ES-I3 (cell line): ENCODE measurements around the gene GOPC.

Experiments used
- H3K36me3 ChIP-seq: 2 replicates; pipeline ENCODE4 v1.6.1; 2013; ENCODE audit warnings: mild to moderate bottlenecking, low read length, control low read depth, moderate library complexity; ENCODE audit not compliant: insufficient read depth
- H3K4me1 ChIP-seq: 2 replicates; pipeline ENCODE4 v1.6.1; 2013; ENCODE audit warnings: mild to moderate bottlenecking, control low read depth, low read length; ENCODE audit not compliant: insufficient read depth
- H3K9ac ChIP-seq: 2 replicates; pipeline ENCODE4 v1.6.1; 2013; ENCODE audit warnings: low read depth, mild to moderate bottlenecking, low read length, moderate library complexity
- H3K9me3 ChIP-seq: 2 replicates; pipeline ENCODE4 v1.6.1; 2013; ENCODE audit warnings: mild to moderate bottlenecking, low read length, moderate library complexity; ENCODE audit not compliant: control insufficient read depth, insufficient read depth

GOPC gene

GRCh38 chr6:117605169-117605826 lies 3.0 kb upstream of the GOPC start:
- Histone ChIP-seq H3K9ac (no peak overlapping the region), H3K4me1 (no peaks in the 10 kb centered on the region), H3K36me3 (no peaks in the 10 kb centered on the region), H3K9me3 (no peaks in the 10 kb centered on the region)

DNA sequence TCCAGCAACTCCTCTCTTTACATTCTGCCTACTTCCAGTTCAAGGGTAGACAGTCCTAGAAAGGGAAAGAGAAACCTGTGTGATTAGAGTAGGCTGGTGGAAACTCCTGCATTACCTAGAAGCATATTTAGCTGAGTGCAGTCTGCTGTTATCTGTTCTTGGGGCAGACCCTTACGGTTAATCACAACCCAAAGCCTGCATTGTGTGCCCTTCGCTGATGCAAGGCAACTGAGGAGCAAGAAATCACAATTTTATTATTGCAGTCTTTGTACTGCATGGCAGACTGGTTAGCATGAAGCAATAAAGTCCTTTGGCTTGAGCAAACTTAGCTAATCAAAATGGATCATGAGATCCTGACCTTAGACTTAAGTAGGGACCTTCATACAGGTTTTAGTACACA lies 1.5 kb upstream of the GOPC start:
- no peaks in the 10 kb centered on the region for H3K9me3 ChIP-seq
- H3K4me1 ChIP-seq, result no peaks in the 10 kb centered on the region
- H3K36me3 ChIP-seq, result no peaks in the 10 kb centered on the region
- H3K9ac ChIP-seq, result no peak overlapping the region

DNA sequence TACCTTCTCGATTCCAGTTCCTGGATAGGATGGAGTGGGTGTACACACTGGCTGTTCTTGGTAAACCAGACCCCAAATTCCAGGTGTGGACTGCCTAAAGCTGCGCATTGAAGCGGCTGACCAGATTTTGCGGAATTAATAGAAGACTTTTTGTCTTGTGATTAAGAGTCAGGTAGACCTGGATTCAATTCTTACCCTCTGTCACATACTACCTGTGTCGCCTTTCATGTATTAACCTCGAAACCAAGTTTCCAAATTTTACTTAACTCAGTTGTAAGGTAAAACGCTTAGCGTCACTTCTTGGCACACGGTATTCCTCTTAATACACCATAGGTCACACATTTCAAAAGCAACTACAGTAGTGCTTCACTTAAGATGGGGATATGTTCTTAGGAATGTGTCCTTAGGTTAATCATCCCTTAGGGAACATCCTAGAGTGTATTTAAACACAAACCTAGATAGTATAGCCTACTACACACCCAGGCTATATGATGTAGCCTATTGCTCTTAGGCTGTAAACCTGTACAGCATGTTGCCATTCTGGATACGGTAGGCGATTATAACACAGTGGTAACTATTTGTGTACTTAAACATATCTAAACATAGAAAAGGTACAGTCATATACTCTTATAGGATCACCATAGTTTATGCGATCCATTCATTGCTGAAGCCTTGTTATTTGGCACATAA lies 733 bp upstream of the GOPC start:
- H3K9me3 ChIP-seq, result 0 out of 2 replicates have a peak, but pooled peaks cover 2% of the 10 kb centered on the region
- H3K4me1 ChIP-seq, result no peaks in the 10 kb centered on the region
- H3K36me3 ChIP-seq, result peaks cover 3% of the 10 kb centered on the region; the same call in 1 of the 2 replicates
- H3K9ac ChIP-seq, result peak overlapping the region; percentile 70

- Histone ChIP-seq H3K9ac (peak overlapping the region; percentile 70), H3K9me3 (0 out of 2 replicates have a peak, but pooled peaks cover 4% of the 10 kb centered on the region), H3K4me1 (no peaks in the 10 kb centered on the region), H3K36me3 (peaks cover 6% of the 10 kb centered on the region; the same call in 1 of the 2 replicates)
Observed at GRCh38 chr6:117601811-117602150, 530 bp downstream of the GOPC start.

GRCh38 chr6:117600008-117600743 lies 2.1 kb downstream of the GOPC start:
- Histone ChIP-seq H3K9ac (no peak overlapping the region), H3K4me1 (no peaks in the 10 kb centered on the region), H3K36me3 (peaks cover 6% of the 10 kb centered on the region; the same call in 1 of the 2 replicates), H3K9me3 (0 out of 2 replicates have a peak, but pooled peaks cover 4% of the 10 kb centered on the region)

DNA sequence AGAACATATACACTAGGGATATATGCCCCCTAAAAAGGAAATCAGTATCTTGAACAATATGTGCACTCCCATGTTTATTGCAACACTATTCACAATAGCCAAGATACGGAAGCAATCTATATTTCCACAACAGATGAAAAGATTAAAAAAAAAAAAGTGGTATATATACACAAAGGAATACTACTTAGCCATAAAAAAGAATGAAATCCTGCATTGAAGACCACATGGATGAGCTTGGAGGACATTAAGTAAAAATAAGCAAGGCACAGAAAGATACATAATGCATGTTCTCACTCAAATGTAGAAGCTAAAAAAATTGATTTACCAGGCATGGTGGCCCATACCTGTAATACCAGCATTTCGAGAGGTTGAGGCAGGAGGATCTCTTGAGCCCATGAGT lies 4.6 kb downstream of the GOPC start:
- Histone ChIP-seq H3K4me1 (no peaks in the 10 kb centered on the region), H3K36me3 (peaks cover 6% of the 10 kb centered on the region; the same call in 1 of the 2 replicates), H3K9ac (no peak overlapping the region), H3K9me3 (0 out of 2 replicates have a peak, but pooled peaks cover 4% of the 10 kb centered on the region)

GRCh38 chr6:117595099-117595923 lies 7.0 kb downstream of the GOPC start:
- H3K4me1 ChIP-seq, result no peaks in the 10 kb centered on the region
- H3K9me3 ChIP-seq, result 0 out of 2 replicates have a peak, but pooled peaks cover 4% of the 10 kb centered on the region
- peaks cover 6% of the 10 kb centered on the region; the same call in 1 of the 2 replicates for H3K36me3 ChIP-seq
- H3K9ac ChIP-seq, result no peak overlapping the region

- H3K9ac ChIP-seq, result no peak overlapping the region
- peaks cover 4% of the 10 kb centered on the region; the same call in 1 of the 2 replicates for H3K36me3 ChIP-seq
- H3K9me3 ChIP-seq, result 0 out of 2 replicates have a peak, but pooled peaks cover 4% of the 10 kb centered on the region
- H3K4me1 ChIP-seq, result no peaks in the 10 kb centered on the region
Observed at GRCh38 chr6:117592983-117593759, 9.1 kb downstream of the GOPC start.

GRCh38 chr6:117591405-117591804 lies 10.9 kb downstream of the GOPC start:
- H3K36me3 ChIP-seq, result no peaks in the 10 kb centered on the region; the same call in 1 of the 2 replicates
- H3K9ac ChIP-seq, result no peak overlapping the region
- H3K4me1 ChIP-seq, result no peaks in the 10 kb centered on the region
- no peaks in the 10 kb centered on the region for H3K9me3 ChIP-seq

DNA sequence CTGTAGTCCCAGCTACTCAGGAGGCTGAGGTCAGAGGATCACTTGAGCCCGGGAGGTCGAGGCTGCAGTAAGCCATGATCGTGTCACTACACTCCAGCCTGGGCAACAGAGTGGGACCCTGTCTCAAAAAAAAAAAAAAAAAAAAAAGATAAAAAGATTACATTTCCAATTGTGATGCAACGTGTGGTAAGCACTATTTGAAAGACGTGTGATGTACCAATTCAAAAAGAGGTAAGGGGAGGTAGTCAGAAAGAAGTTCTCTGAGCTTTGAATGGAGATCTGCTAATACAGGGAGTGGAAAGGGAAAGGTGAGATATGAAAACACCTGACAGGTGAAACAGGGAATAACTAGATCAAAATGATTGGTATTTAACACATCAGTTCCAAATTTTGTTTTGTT lies 11.9 kb downstream of the GOPC start:
- Histone ChIP-seq H3K36me3 (no peaks in the 10 kb centered on the region; the same call in 1 of the 2 replicates), H3K9me3 (no peaks in the 10 kb centered on the region), H3K9ac (no peak overlapping the region), H3K4me1 (no peaks in the 10 kb centered on the region)

- H3K36me3 ChIP-seq, result no peaks in the 10 kb centered on the region; the same call in 1 of the 2 replicates
- no peaks in the 10 kb centered on the region for H3K9me3 ChIP-seq
Observed at GRCh38 chr6:117585647-117586046, 16.7 kb downstream of the GOPC start.

GRCh38 chr6:117574198-117574597 lies 28.1 kb downstream of the GOPC start:
- Histone ChIP-seq H3K9me3 (no peaks in the 10 kb centered on the region), H3K36me3 (peaks cover 8% of the 10 kb centered on the region), H3K4me1 (no peaks in the 10 kb centered on the region), H3K9ac (no peak overlapping the region)

More at GRCh38 chr6:117585647-117586046, 16.7 kb downstream of the GOPC start:
- Histone ChIP-seq H3K4me1 (no peaks in the 10 kb centered on the region), H3K9ac (no peak overlapping the region)

GRCh38 chr6:117573006-117573680 lies 29.2 kb downstream of the GOPC start:
- Histone ChIP-seq H3K9me3 (no peaks in the 10 kb centered on the region), H3K9ac (no peak overlapping the region), H3K36me3 (peaks cover 13% of the 10 kb centered on the region), H3K4me1 (no peaks in the 10 kb centered on the region)
